Measurements from ENCODE around the gene RER1. TPM values are rescaled to one million over a fixed set of nuclear protein-coding genes. Genes with fewer than 3 reads are reported as not detected.

RER1 gene
- total RNA-seq, 1 experiment from 2014 or later, result 155 TPM

GRCh38 chr1:2385606-2386280 lies 5.9 kb upstream of the RER1 start:
- Histone ChIP-seq H3K36me3 (ENCODE audit: control insufficient read depth in 1 of 2, insufficient read depth in 2 of 2, low read length in 2 of 2) (peaks cover 0 to 6% of the 10 kb centered on the region in 2 experiments; a peak in 2 of 4 replicates), H3K9me2 (ENCODE audit: insufficient read depth) (no peaks in the 10 kb centered on the region), H3K27ac (ENCODE audit: low read depth, low read length) (no peak overlapping the region), H3K4me2 (ENCODE audit: low read length) (no peak overlapping the region), H3K79me2 (ENCODE audit: insufficient read depth, low read length) (peaks cover 15% of the 10 kb centered on the region), H3K9ac (ENCODE audit: low read length) (no peak overlapping the region), H4K20me1 (ENCODE audit: insufficient read depth) (no peaks in the 10 kb centered on the region), H3K9me3 (ENCODE audit: control insufficient read depth in 1 of 2, insufficient read depth in 1 of 2, low read depth in 1 of 2, low read length in 2 of 2) (no peaks in the 10 kb centered on the region), H3K4me1 (ENCODE audit: control insufficient read depth in 1 of 2, insufficient read depth in 2 of 2, low read length in 2 of 2) (peaks cover 8 to 16% of the 10 kb centered on the region in 2 experiments), H3K27me3 (ENCODE audit: insufficient read depth, low read length) (no peaks in the 10 kb centered on the region), H3K4me3 (replicated peaks in 1 of 2; ENCODE audit: low read depth in 1 of 2, low read length in 2 of 2) (no peak overlapping the region), H2AFZ (ENCODE audit: low read depth, low read length, poor library complexity, severe bottlenecking) (no peak overlapping the region)
- no peak for ATAC-seq
- ChIA-PET CTCF (no interaction called here), POLR2A (no interaction called here), RAD21 (ENCODE audit: low non-redundant PET in 1 of 2, low total read pairs in 2 of 2, uncharacterized antibody in 2 of 2, unreplicated experiment in 2 of 2) (no interaction called here)
- no peak for DNase-seq (ENCODE audit: low read depth, low spot score)
- BruUV-seq (replicated peaks), result no TSS peak
- TF ChIP-seq EZH2phosphoT487 (IDR thresholded peaks at IDR 0.05; ENCODE audit: borderline replicate concordance) (no peak), ZNF274 (IDR thresholded peaks at IDR 0.05; ENCODE audit: low read depth, low read length) (no peak), FOSL1 (IDR thresholded peaks at IDR 0.05; ENCODE audit: low read depth) (no peak), ELF1 (IDR thresholded peaks at IDR 0.05; ENCODE audit: borderline replicate concordance, low read depth) (no peak), SRF (IDR thresholded peaks at IDR 0.05; ENCODE audit: low read depth) (no peak)
- intact Hi-C loops (cut with micrococcal nuclease), result no loop called here

GRCh38 chr1:2386636-2387611 lies 4.7 kb upstream of the RER1 start:
- no peak for ATAC-seq
- no peaks in the 10 kb centered on the region for H3K27me3 ChIP-seq (ENCODE audit: insufficient read depth, low read length)
- H3K9me2 ChIP-seq (ENCODE audit: insufficient read depth), result no peaks in the 10 kb centered on the region
- H3K4me2 ChIP-seq (ENCODE audit: low read length), result no peak overlapping the region
- DNase-seq (ENCODE audit: low read depth, low spot score), result no peak
- no peak for TF ChIP-seq RAD21 (IDR thresholded peaks at IDR 0.05; ENCODE audit: low read depth)
- POLR2A ChIA-PET, result no interaction called here
- CTCF ChIA-PET, result no interaction called here
- H2AFZ ChIP-seq (ENCODE audit: low read depth, low read length, poor library complexity, severe bottlenecking), result no peak overlapping the region
- H3K27ac ChIP-seq (ENCODE audit: low read depth, low read length), result no peak overlapping the region
- no peaks in the 10 kb centered on the region for H4K20me1 ChIP-seq (ENCODE audit: insufficient read depth)
- no TSS peak for BruUV-seq (replicated peaks)
- peaks cover 21% of the 10 kb centered on the region for H3K79me2 ChIP-seq (ENCODE audit: insufficient read depth, low read length)
- intact Hi-C loops (cut with micrococcal nuclease), result no loop called here
- H3K4me1 ChIP-seq (ENCODE audit: control insufficient read depth in 1 of 2, insufficient read depth in 2 of 2, low read length in 2 of 2), result peaks cover 8 to 11% of the 10 kb centered on the region in 2 experiments
- H3K4me3 ChIP-seq (replicated peaks in 1 of 2; ENCODE audit: low read depth in 1 of 2, low read length in 2 of 2), result no peak overlapping the region
- no peak overlapping the region for H3K9ac ChIP-seq (ENCODE audit: low read length)
- RAD21 ChIA-PET (ENCODE audit: low non-redundant PET in 1 of 2, low total read pairs in 2 of 2, uncharacterized antibody in 2 of 2, unreplicated experiment in 2 of 2), result no interaction called here
- H3K36me3 ChIP-seq (ENCODE audit: control insufficient read depth in 1 of 2, insufficient read depth in 2 of 2, low read length in 2 of 2), result peaks cover 0 to 6% of the 10 kb centered on the region in 2 experiments; a peak in 2 of 4 replicates
- no peaks in the 10 kb centered on the region for H3K9me3 ChIP-seq (ENCODE audit: control insufficient read depth in 1 of 2, insufficient read depth in 1 of 2, low read depth in 1 of 2, low read length in 2 of 2)
